Smooth muscle cell (in vitro differentiated cells): ENCODE measurements around the gene GABARAP. TPM values are rescaled to one million over a fixed set of nuclear protein-coding genes. Genes with fewer than 3 reads are reported as not detected.

Source experiments
- DNase-seq: peaks from one replicate; lab custom pipeline; 2025; ENCODE audit not compliant: unreplicated experiment; lab: John Stamatoyannopoulos, UW
- H2AFZ ChIP-seq: fragments of 200-600 bp; sonication (generic); 2 replicates; pipeline ENCODE4 v1.6.0; 2016; ENCODE audit warnings: antibody characterized with exemption, low read depth, mild to moderate bottlenecking
- H3F3A ChIP-seq: fragments of 200-600 bp; sonication (generic); 2 replicates; pipeline ENCODE4 v1.6.0; 2017; ENCODE audit warnings: antibody characterized with exemption, low read depth
- H3K27ac ChIP-seq: fragments of 200-600 bp; sonication (generic); 2 replicates; pipeline ENCODE4 v1.5.1; 2016; ENCODE audit warnings: low read depth, mild to moderate bottlenecking
- H3K27me3 ChIP-seq: fragments of 200-600 bp; sonication (generic); 2 replicates; pipeline ENCODE4 v1.6.1; 2016; ENCODE audit warnings: low read depth, mild to moderate bottlenecking
- H3K36me3 ChIP-seq: fragments of 200-600 bp; sonication (generic); 2 replicates; pipeline ENCODE4 v1.5.1; 2016; ENCODE audit warnings: low read depth
- H3K4me1 ChIP-seq: fragments of 200-600 bp; sonication (generic); 2 replicates; pipeline ENCODE4 v1.5.1; 2016; ENCODE audit warnings: low read depth
- H3K4me2 ChIP-seq: fragments of 200-600 bp; sonication (generic); 2 replicates; pipeline ENCODE4 v1.6.0; 2016; ENCODE audit warnings: mild to moderate bottlenecking
- H3K4me3 ChIP-seq: fragments of 200-600 bp; sonication (generic); 2 replicates; pipeline ENCODE4 v1.5.1; 2016; ENCODE audit warnings: mild to moderate bottlenecking
- H3K79me2 ChIP-seq: fragments of 200-600 bp; sonication (generic); 2 replicates; pipeline ENCODE4 v1.6.0; 2016; ENCODE audit warnings: low read depth, mild to moderate bottlenecking
- H3K9ac ChIP-seq: fragments of 200-600 bp; sonication (generic); 2 replicates; pipeline ENCODE4 v1.6.0; 2016; ENCODE audit warnings: low read depth
- H3K9me3 ChIP-seq: fragments of 200-600 bp; sonication (generic); replicated peaks from 2 replicates; pipeline ENCODE4 v1.5.1; 2016; ENCODE audit warnings: low read depth
- H4K20me1 ChIP-seq: fragments of 200-600 bp; sonication (generic); 2 replicates; pipeline ENCODE4 v1.6.0; 2016; ENCODE audit warnings: low read depth
- CTCF ChIP-seq: fragments of 200-600 bp; sonication (generic); IDR thresholded peaks from 2 replicates; pipeline ENCODE4 v1.5.1; 2017; ENCODE audit warnings: borderline replicate concordance, mild to moderate bottlenecking, antibody characterized with exemption; ENCODE audit not compliant: insufficient read depth, poor library complexity, severe bottlenecking
- WGBS: methylation state at CpG from one replicate; pipeline ENCODE4 v1.1.7; 2016; ENCODE audit warnings: low lambda C conversion rate; 5-methylcytosine and 5-hydroxymethylcytosine counted together
- polyA plus RNA-seq: library from polyadenylated mRNA; unstranded; fragments of >200 nt; fragmentation: Nextera tagmentation; extraction: Ambion mirVana; gene quantifications from 2 replicates; pipeline ENCODE4 v1.2.1, GENCODE V29; 2016
- total RNA-seq: library from RNA; depleted of rRNA; stranded (reverse); fragments of >200 nt; gene quantifications from 2 replicates; pipeline ENCODE4 v1.2.3, GENCODE V29; 2014

Gene GABARAP
- total and polyA plus RNA-seq, 2 experiments from 2014 or later, result 363 to 735 TPM

- Histone ChIP-seq H3K79me2 (peaks cover 11% of the 10 kb centered on the region), H3K27me3 (no peaks in the 10 kb centered on the region), H3K4me2 (peak overlapping the region; percentile 96), H3K27ac (peak overlapping the region; percentile 95), H3K9me3 (no peaks in the 10 kb centered on the region), H3K4me1 (peaks cover 40% of the 10 kb centered on the region), H4K20me1 (peaks cover 55% of the 10 kb centered on the region), H2AFZ (no peak overlapping the region), H3K36me3 (no peaks in the 10 kb centered on the region), H3K9ac (peak overlapping the region; percentile 21), H3F3A (peaks cover 28% of the 10 kb centered on the region), H3K4me3 (peak overlapping the region; percentile 82)
- WGBS, result 25% methylated on average over 12 of the region's 12 CpGs
- TF ChIP-seq CTCF, result no peak
- DNase-seq, result no peak
Observed at GRCh38 chr17:7219229-7219811, 22.9 kb downstream of the GABARAP start.

- Histone ChIP-seq H3K9ac (no peak overlapping the region), H2AFZ (no peak overlapping the region), H3K4me3 (no peak overlapping the region), H3K27me3 (no peaks in the 10 kb centered on the region), H3K9me3 (no peaks in the 10 kb centered on the region), H3K4me2 (peak overlapping the region; percentile 96), H3K36me3 (no peaks in the 10 kb centered on the region), H3K27ac (peak overlapping the region; percentile 95), H3K79me2 (peaks cover 15% of the 10 kb centered on the region), H3K4me1 (peaks cover 40% of the 10 kb centered on the region), H3F3A (peaks cover 28% of the 10 kb centered on the region), H4K20me1 (peaks cover 59% of the 10 kb centered on the region)
- 32% methylated on average over 6 of the region's 6 CpGs for WGBS
- TF ChIP-seq CTCF, result no peak
- DNase-seq, result no peak
Observed at GRCh38 chr17:7218758-7219157, 23.5 kb downstream of the GABARAP start.

GRCh38 chr17:7218166-7218565 is 24.1 kb downstream of the GABARAP start:
- H3F3A ChIP-seq, result peaks cover 28% of the 10 kb centered on the region
- peaks cover 59% of the 10 kb centered on the region for H4K20me1 ChIP-seq
- H3K79me2 ChIP-seq, result peaks cover 21% of the 10 kb centered on the region
- peak overlapping the region; percentile 95 for H3K27ac ChIP-seq
- peak overlapping the region; percentile 72 for H3K4me3 ChIP-seq
- peak overlapping the region; percentile 76 for H3K9ac ChIP-seq
- no peak for DNase-seq
- H3K36me3 ChIP-seq, result no peaks in the 10 kb centered on the region
- peaks cover 43% of the 10 kb centered on the region for H3K4me1 ChIP-seq
- H3K9me3 ChIP-seq, result no peaks in the 10 kb centered on the region
- H3K4me2 ChIP-seq, result peak overlapping the region; percentile 96
- no peaks in the 10 kb centered on the region for H3K27me3 ChIP-seq
- TF ChIP-seq CTCF, result no peak
- 77% methylated on average over 6 of the region's 6 CpGs for WGBS
- no peak overlapping the region for H2AFZ ChIP-seq
